Subcutaneous adipose tissue (tissue), 4 donors: ENCODE measurements around the gene MB21D2. TPM values are rescaled to one million over a fixed set of nuclear protein-coding genes. Genes with fewer than 3 reads are reported as not detected.

Experiments
- total RNA-seq, 4 donors: library from RNA; depleted of rRNA; stranded (reverse); fragments of >200 nt; gene quantifications; one replicate each; pipeline ENCODE4 v1.1.0, GENCODE V29; 2016
- TF ChIP-seq, protein P1 (sequence below): fragments of 450-650 bp; IDR thresholded peaks from one replicate; pipeline ENCODE4 v1.5.1; 2016; ENCODE audit warnings: low read depth, mild to moderate bottlenecking, control low read depth, antibody characterized with exemption, moderate library complexity

MB21D2 gene
- total RNA-seq, 4 donors from 2014 or later: 2.8 to 5.4 (median 4.5) TPM

DNA sequence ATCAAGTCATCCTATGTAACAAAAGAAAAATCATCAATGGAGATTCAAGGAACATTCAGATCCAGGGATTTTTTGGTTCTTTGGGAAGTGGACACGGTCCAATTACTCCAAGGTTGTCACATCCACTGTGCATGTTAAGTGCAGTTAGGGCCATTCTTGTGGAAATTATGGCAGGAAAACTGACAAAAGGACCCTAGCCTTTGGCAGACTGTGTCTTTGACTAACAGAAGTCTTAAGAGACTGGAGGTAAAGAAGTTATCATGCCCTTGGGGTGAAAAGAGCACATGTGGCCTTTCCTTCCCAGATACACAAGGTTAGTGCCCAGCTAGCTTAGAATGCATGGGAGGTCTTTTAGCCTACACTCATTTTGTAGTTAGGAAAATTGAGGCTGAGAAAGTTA, 74.9 kb downstream of the MB21D2 start:
- TF ChIP-seq, protein P1, sequence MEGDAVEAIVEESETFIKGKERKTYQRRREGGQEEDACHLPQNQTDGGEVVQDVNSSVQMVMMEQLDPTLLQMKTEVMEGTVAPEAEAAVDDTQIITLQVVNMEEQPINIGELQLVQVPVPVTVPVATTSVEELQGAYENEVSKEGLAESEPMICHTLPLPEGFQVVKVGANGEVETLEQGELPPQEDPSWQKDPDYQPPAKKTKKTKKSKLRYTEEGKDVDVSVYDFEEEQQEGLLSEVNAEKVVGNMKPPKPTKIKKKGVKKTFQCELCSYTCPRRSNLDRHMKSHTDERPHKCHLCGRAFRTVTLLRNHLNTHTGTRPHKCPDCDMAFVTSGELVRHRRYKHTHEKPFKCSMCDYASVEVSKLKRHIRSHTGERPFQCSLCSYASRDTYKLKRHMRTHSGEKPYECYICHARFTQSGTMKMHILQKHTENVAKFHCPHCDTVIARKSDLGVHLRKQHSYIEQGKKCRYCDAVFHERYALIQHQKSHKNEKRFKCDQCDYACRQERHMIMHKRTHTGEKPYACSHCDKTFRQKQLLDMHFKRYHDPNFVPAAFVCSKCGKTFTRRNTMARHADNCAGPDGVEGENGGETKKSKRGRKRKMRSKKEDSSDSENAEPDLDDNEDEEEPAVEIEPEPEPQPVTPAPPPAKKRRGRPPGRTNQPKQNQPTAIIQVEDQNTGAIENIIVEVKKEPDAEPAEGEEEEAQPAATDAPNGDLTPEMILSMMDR: no peak

DNA sequence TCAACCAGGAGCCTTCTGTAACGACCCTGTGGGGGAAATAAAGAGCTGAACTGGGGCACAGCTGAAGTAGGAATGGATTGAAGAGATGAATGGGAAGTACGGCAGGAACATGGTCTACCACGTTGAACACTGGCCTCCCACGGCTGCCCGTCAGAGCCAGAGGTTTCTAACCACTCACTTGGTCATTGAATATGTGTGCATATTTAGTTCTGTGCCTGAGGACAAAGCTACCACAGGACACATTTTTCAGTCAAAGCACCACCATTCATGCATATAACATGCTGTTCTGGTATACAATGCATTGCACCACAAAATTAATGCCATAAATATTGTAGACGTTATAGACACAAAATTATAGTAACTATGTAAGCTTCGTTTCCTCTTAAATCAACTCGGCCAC, 75.5 kb downstream of the MB21D2 start:
- TF ChIP-seq, protein P1: no peak

DNA sequence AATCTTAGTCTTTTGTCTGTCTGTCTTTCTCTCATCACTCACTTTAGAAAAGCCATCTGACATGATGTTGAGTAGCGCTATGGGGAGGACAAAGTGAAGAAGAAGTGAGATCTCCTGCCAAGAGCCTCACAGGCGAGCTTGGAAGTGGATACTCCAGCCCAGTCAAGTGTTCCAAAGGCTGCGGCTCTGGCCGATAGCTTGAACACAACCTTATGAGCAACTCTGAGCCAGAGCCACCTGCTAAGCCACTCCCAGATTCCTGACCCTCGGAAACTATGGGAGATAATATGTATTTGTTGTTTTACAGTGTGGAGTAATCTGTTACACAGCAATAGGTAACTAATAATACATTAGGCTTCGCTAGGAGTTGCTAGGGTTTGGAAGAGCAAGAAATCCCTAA, 76.2 kb downstream of the MB21D2 start:
- TF ChIP-seq, protein P1: no peak

DNA sequence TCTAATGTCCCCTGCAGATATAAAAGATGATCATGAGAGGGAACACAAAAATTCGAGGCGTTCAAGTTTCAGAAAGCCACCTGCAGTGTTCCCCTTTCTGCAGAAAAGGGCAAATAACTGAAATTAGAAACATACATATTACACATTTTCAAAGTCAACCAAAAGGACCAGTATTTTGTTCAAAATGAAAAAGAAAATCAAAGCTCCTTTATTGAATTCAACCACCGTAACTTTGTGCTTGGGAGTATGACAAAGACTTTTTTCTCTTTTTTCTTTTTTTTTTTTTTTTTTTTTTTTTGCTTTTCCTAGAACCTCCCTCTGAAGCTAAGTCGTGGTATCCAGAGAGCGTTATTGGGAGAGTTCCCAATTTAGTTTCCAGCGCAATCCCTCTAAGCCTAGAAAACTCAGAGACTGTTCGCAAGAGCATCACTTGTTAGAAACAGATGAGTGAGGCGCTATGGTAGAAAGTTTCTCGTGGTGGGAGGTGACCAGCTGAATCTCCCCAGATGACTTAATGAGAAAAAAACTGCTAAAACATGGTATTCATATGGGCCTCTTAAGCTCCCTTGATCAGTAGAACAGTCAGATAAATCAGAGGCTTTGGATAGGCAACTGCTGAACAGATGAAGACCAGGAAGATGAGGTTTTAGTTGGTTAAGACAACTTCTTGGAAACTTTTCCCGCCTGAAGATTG, 77.4 kb downstream of the MB21D2 start:
- TF ChIP-seq, protein P1: no peak

DNA sequence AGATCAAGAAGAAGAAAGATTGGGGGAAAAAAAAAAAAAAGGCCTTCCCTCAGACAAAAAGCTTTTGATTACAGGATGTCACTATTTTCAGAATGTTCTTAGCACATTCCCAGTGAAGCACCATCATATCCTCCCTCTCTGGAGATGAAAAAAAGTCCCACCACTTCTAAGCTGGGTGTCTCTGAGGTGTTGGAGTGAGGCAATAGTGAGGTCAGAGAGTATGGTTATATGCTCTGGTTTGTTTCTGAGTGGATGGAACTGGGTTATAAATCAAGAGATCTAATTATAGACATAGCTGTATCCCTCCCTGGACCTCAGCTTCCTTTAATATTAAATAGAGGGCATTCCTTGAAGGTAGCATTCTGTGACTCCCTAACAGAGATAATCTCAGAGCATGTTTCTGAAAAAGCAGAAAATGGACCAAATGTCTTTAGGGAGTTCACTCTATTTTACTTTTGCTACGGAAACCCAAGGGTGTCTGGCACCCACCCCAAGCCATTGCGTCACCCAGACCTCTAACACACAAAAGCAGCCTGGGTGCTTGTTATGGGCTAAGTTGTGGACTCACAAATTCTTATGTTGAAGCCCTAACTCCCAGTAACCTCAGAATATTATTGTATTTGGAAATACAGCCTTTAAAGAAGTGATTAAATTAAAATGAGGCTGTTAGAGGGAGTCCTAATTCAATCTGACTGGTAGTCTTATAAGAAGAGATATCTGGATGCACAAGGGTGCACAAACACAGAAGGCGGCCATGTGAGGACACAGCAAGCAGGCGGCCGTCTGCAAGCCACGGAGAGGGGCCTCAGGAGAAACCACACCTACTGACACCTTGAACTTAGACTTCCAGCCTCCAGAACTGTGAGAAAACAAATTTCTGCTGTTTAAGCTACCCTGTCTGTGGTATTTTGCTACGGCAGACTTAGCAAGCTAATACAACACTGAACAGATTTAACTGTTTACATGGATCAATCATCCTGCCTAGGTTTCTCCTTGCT, 81.5 kb downstream of the MB21D2 start:
- TF ChIP-seq, protein P1: no peak

DNA sequence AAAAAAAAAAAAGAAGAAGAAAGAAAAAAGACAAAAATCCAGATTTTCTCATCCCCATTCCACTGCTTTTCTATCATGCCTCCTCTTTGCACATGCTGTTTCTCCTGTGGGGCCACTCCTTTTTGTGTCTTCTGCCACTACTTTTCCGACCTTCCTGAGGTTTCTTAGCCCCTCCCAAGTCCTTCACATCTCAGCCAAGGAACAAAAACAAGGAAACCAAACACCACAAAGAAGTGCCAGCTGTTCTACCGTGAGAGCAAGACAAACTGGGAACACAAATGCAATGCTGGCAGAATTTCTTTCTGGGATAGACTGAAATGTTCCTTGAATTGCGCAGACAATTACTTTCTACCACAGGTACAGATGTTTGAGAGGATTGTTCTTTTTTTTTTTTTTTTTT, 83.2 kb downstream of the MB21D2 start:
- TF ChIP-seq, protein P1: no peak

DNA sequence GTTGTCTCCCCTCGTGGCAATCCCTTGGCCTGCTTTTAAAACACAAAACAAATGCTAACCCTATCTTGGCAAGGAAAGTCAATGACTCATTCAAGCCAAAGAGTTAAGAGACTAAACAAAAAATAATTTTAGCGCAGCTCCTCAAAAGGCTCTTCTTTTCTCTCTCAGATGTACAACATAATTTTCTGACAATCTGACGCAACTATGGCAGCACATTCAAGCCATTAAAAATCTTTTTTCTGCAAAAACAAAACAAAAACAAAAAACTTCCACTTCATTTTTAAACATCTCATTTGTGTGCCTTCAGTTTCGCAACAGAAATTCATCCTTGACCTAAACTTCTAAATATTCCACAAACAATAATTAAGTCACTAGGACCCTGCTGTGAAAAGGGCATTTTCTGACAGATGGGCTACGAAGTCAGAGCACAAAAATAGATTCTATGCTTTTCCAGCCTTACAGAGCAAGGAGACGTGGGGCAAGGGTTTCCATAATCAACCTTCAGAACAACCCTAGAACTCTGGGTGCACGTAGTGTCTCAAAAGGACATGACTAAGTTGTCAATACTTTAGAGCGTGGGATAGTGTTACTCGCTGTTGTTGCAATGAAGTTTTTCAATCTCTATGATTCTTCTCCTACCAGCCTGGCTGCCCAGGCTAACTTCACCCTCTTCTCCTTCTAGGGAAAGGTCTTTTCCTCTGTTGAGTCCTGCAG, 84.3 kb downstream of the MB21D2 start:
- TF ChIP-seq, protein P1: no peak
